ENCODE data around the gene CCDC60. TPM values are rescaled to one million over a fixed set of nuclear protein-coding genes. Genes with fewer than 3 reads are reported as not detected.

The CCDC60 gene
- total RNA-seq, 1 experiment from 2014 or later, result not detected

GRCh38 chr12:119311878-119312277 lies 22.7 kb upstream of the CCDC60 start:
- H3K4me3 ChIP-seq (replicated peaks in 1 of 2; ENCODE audit: low read depth in 1 of 2, low read length in 2 of 2), result no peak overlapping the region
- H3K36me3 ChIP-seq (ENCODE audit: control insufficient read depth in 1 of 2, insufficient read depth in 2 of 2, low read length in 2 of 2), result no peaks in the 10 kb centered on the region
- no peak overlapping the region for H2AFZ ChIP-seq (ENCODE audit: low read depth, low read length, poor library complexity, severe bottlenecking)
- ChIA-PET CTCF (no interaction called here), POLR2A (no interaction called here), RAD21 (ENCODE audit: low non-redundant PET in 1 of 2, low total read pairs in 2 of 2, uncharacterized antibody in 2 of 2, unreplicated experiment in 2 of 2) (no interaction called here)
- no peaks in the 10 kb centered on the region for H3K79me2 ChIP-seq (ENCODE audit: insufficient read depth, low read length)
- H3K4me2 ChIP-seq (ENCODE audit: low read length), result no peak overlapping the region
- BruUV-seq (replicated peaks), result no TSS peak
- no peak overlapping the region for H3K9ac ChIP-seq (ENCODE audit: low read length)
- H3K4me1 ChIP-seq (ENCODE audit: control insufficient read depth in 1 of 2, insufficient read depth in 2 of 2, low read length in 2 of 2), result no peaks in the 10 kb centered on the region
- intact Hi-C loops (cut with micrococcal nuclease), result no loop called here
- no peak for ATAC-seq
- H3K9me3 ChIP-seq (ENCODE audit: control insufficient read depth in 1 of 2, insufficient read depth in 1 of 2, low read depth in 1 of 2, low read length in 2 of 2), result no peaks in the 10 kb centered on the region
- TF ChIP-seq CTCF (IDR thresholded peaks at IDR 0.05 in 2 of 3, conservative IDR thresholded peaks at IDR 0.05 in 1 of 3; ENCODE audit: borderline replicate concordance in 1 of 3, insufficient read depth in 1 of 3, low read depth in 2 of 3, low read length in 2 of 3) (no peak), SP1 (IDR thresholded peaks at IDR 0.05; ENCODE audit: low read depth) (no peak), SRF (IDR thresholded peaks at IDR 0.05; ENCODE audit: low read depth) (no peak), POLR2A (IDR thresholded peaks at IDR 0.05; ENCODE audit: borderline replicate concordance, extremely low read depth, insufficient read depth, insufficient read length) (no peak), FOSL1 (IDR thresholded peaks at IDR 0.05; ENCODE audit: low read depth) (no peak), ZNF274 (IDR thresholded peaks at IDR 0.05; ENCODE audit: low read depth, low read length) (no peak), SIN3A (IDR thresholded peaks at IDR 0.05; ENCODE audit: low read depth) (no peak), EZH2phosphoT487 (IDR thresholded peaks at IDR 0.05; ENCODE audit: borderline replicate concordance) (no peak), TCF7L2 (IDR thresholded peaks at IDR 0.05; ENCODE audit: borderline replicate concordance, extremely low read depth, insufficient read depth, insufficient read length) (no peak), CEBPB (IDR thresholded peaks at IDR 0.05; ENCODE audit: low read depth) (no peak), EZH2 (IDR thresholded peaks at IDR 0.05) (no peak), EGR1 (IDR thresholded peaks at IDR 0.05; ENCODE audit: low read depth) (no peak), MAX (IDR thresholded peaks at IDR 0.05) (no peak), CBX3 (IDR thresholded peaks at IDR 0.05; ENCODE audit: low read depth) (no peak), ZFX (IDR thresholded peaks at IDR 0.05) (no peak), ATF3 (IDR thresholded peaks at IDR 0.05) (no peak), YY1 (IDR thresholded peaks at IDR 0.05; ENCODE audit: extremely low read depth, insufficient replicate concordance, low read depth, low read length) (no peak), JUND (IDR thresholded peaks at IDR 0.05) (no peak), ELF1 (IDR thresholded peaks at IDR 0.05; ENCODE audit: borderline replicate concordance, low read depth) (no peak), POLR2AphosphoS5 (IDR thresholded peaks at IDR 0.05; ENCODE audit: low read depth, low read length) (no peak)
- H4K20me1 ChIP-seq (ENCODE audit: insufficient read depth), result no peaks in the 10 kb centered on the region
- no peaks in the 10 kb centered on the region for H3K27me3 ChIP-seq (ENCODE audit: insufficient read depth, low read length)
- no peak overlapping the region for H3K27ac ChIP-seq (ENCODE audit: low read depth, low read length)
- DNase-seq (ENCODE audit: low read depth, low spot score), result no peak
- no peaks in the 10 kb centered on the region for H3K9me2 ChIP-seq (ENCODE audit: insufficient read depth)

Data from HCT116 (cell line).